ENCODE results near the gene MDP1.
A peak's percentile ranks its signal among the peaks of the same experiment; 100 is the strongest.

The MDP1 gene

GRCh38 chr14:24194186-24194872 is 21.5 kb downstream of the MDP1 start:
- H3K36me3 ChIP-seq (ENCODE audit: insufficient read depth, low read length): peaks cover 29% of the 10 kb centered on the region
- no peaks in the 10 kb centered on the region for H4K20me1 ChIP-seq (ENCODE audit: insufficient read depth, low read length)
- H3K4me1 ChIP-seq (ENCODE audit: insufficient read depth, low read length, severe bottlenecking): peaks cover 32% of the 10 kb centered on the region
- H3K27me3 ChIP-seq (ENCODE audit: insufficient read depth, low read length): no peaks in the 10 kb centered on the region
- no peaks in the 10 kb centered on the region for H3K79me2 ChIP-seq (ENCODE audit: insufficient read depth, low read length)
- no peak for TF ChIP-seq EZH2 (IDR thresholded peaks at IDR 0.05; ENCODE audit: borderline replicate concordance, low read length)
- no peak for TF ChIP-seq CTCF (IDR thresholded peaks at IDR 0.05; ENCODE audit: low read length)
- H3K27ac ChIP-seq (ENCODE audit: low read depth, low read length, poor library complexity, severe bottlenecking): peak overlapping the region; percentile 92
- peak overlapping the region; percentile 89 for H3K4me3 ChIP-seq (ENCODE audit: low read depth, low read length, poor library complexity, severe bottlenecking)
- peak overlapping the region; percentile 96; the same call in 1 of the 2 replicates for H3K9ac ChIP-seq (ENCODE audit: low read length)
- H2AFZ ChIP-seq (ENCODE audit: low read length): no peak overlapping the region
- H3K9me2 ChIP-seq (ENCODE audit: low read depth, low read length): no peaks in the 10 kb centered on the region
- H3K4me2 ChIP-seq (ENCODE audit: low read length): peak overlapping the region; percentile 97
- no peaks in the 10 kb centered on the region for H3F3A ChIP-seq (ENCODE audit: insufficient read depth, low read length)
- H3K9me3 ChIP-seq (ENCODE audit: low read length): 0 out of 2 replicates have a peak, but pooled peaks cover 3% of the 10 kb centered on the region

- no peak for TF ChIP-seq CTCF (IDR thresholded peaks at IDR 0.05; ENCODE audit: low read length)
- TF ChIP-seq EZH2 (IDR thresholded peaks at IDR 0.05; ENCODE audit: borderline replicate concordance, low read length): no peak
- H3K27ac ChIP-seq (ENCODE audit: low read depth, low read length, poor library complexity, severe bottlenecking): no peak overlapping the region
- no peak overlapping the region for H2AFZ ChIP-seq (ENCODE audit: low read length)
- no peak overlapping the region for H3K4me2 ChIP-seq (ENCODE audit: low read length)
- no peaks in the 10 kb centered on the region for H3F3A ChIP-seq (ENCODE audit: insufficient read depth, low read length)
- H4K20me1 ChIP-seq (ENCODE audit: insufficient read depth, low read length): no peaks in the 10 kb centered on the region
- peaks cover 39% of the 10 kb centered on the region for H3K4me1 ChIP-seq (ENCODE audit: insufficient read depth, low read length, severe bottlenecking)
- H3K4me3 ChIP-seq (ENCODE audit: low read depth, low read length, poor library complexity, severe bottlenecking): no peak overlapping the region
- no peak overlapping the region for H3K9ac ChIP-seq (ENCODE audit: low read length)
- no peaks in the 10 kb centered on the region for H3K79me2 ChIP-seq (ENCODE audit: insufficient read depth, low read length)
- H3K9me3 ChIP-seq (ENCODE audit: low read length): no peaks in the 10 kb centered on the region
- H3K27me3 ChIP-seq (ENCODE audit: insufficient read depth, low read length): no peaks in the 10 kb centered on the region
- peaks cover 18% of the 10 kb centered on the region for H3K36me3 ChIP-seq (ENCODE audit: insufficient read depth, low read length)
- no peaks in the 10 kb centered on the region for H3K9me2 ChIP-seq (ENCODE audit: low read depth, low read length)
Observed at GRCh38 chr14:24192933-24193332, 22.9 kb downstream of the MDP1 start.

GRCh38 chr14:24190416-24190815 is 25.4 kb downstream of the MDP1 start:
- no peaks in the 10 kb centered on the region for H3K9me3 ChIP-seq (ENCODE audit: low read length)
- H3K27ac ChIP-seq (ENCODE audit: low read depth, low read length, poor library complexity, severe bottlenecking): no peak overlapping the region
- no peak overlapping the region for H2AFZ ChIP-seq (ENCODE audit: low read length)
- H3K27me3 ChIP-seq (ENCODE audit: insufficient read depth, low read length): no peaks in the 10 kb centered on the region
- no peaks in the 10 kb centered on the region for H3K9me2 ChIP-seq (ENCODE audit: low read depth, low read length)
- H3K79me2 ChIP-seq (ENCODE audit: insufficient read depth, low read length): no peaks in the 10 kb centered on the region
- H3K9ac ChIP-seq (ENCODE audit: low read length): no peak overlapping the region
- no peaks in the 10 kb centered on the region for H4K20me1 ChIP-seq (ENCODE audit: insufficient read depth, low read length)
- TF ChIP-seq CTCF (IDR thresholded peaks at IDR 0.05; ENCODE audit: low read length): no peak
- TF ChIP-seq EZH2 (IDR thresholded peaks at IDR 0.05; ENCODE audit: borderline replicate concordance, low read length): no peak
- no peaks in the 10 kb centered on the region for H3F3A ChIP-seq (ENCODE audit: insufficient read depth, low read length)
- H3K4me2 ChIP-seq (ENCODE audit: low read length): no peak overlapping the region
- H3K36me3 ChIP-seq (ENCODE audit: insufficient read depth, low read length): peaks cover 38% of the 10 kb centered on the region
- no peak overlapping the region for H3K4me3 ChIP-seq (ENCODE audit: low read depth, low read length, poor library complexity, severe bottlenecking)
- peaks cover 29% of the 10 kb centered on the region for H3K4me1 ChIP-seq (ENCODE audit: insufficient read depth, low read length, severe bottlenecking)
